Measurements from ENCODE around the gene TGM4. TPM values are rescaled to one million over a fixed set of nuclear protein-coding genes. Genes with fewer than 3 reads are reported as not detected.

TGM4 gene
- total and polyA plus RNA-seq, 9 of the 15 experiments (the other 6 are each of a cell fraction or from before 2014, with no cell fraction given): not detected

- Histone ChIP-seq H3K79me2 (ENCODE audit: control insufficient read depth, insufficient read depth, low read length) (no peaks in the 10 kb centered on the region), H3K4me1 (replicated peaks in 1 of 2; ENCODE audit: control insufficient read depth in 2 of 2, insufficient read depth in 2 of 2, low read length in 2 of 2) (no peaks in the 10 kb centered on the region), H3K36me3 (ENCODE audit: control insufficient read depth, insufficient read depth, low read length) (peaks cover 31% of the 10 kb centered on the region; the same call in 2 of the 3 replicates), H3K4me3 (no peak overlapping the region), H3K27ac (ENCODE audit: extremely low read depth, low read depth, low read length) (no peak overlapping the region), H3K9me3 (replicated peaks; ENCODE audit: control insufficient read depth, insufficient read depth, low read depth, low read length) (peaks cover 5% of the 10 kb centered on the region), H3K9ac (ENCODE audit: insufficient read depth in 1 of 2, low read depth in 2 of 2, low read length in 2 of 2) (no peak overlapping the region), H4K20me1 (replicated peaks; ENCODE audit: control insufficient read depth, insufficient read depth, low read length) (no peaks in the 10 kb centered on the region), H2AFZ (ENCODE audit: low read depth, low read length) (no peak overlapping the region), H3K27me3 (ENCODE audit: control insufficient read depth in 2 of 2, insufficient read depth in 2 of 2, low read length in 2 of 2) (no peaks in the 10 kb centered on the region), H3K9me1 (ENCODE audit: control insufficient read depth, insufficient read depth, low read length) (no peaks in the 10 kb centered on the region), H3K4me2 (ENCODE audit: insufficient read depth, low read length) (no peak overlapping the region)
- ATAC-seq (no peak), DNase-seq (ENCODE audit: extremely low read depth in 1 of 4, low spot score in 3 of 4) (no peak), FAIRE-seq (no peak)
- POLR2A ChIA-PET: interaction anchor here (0.6 to 1.2 kb wide), 2 partner anchors 10 to 102 kb away, joined by 3 read pairs; no protein-coding TSS in a partner anchor
- intact Hi-C loops (cut with micrococcal nuclease): no loop called here
- BruUV-seq (replicated peaks): no TSS peak
- WGBS (ENCODE audit: insufficient coverage, low coverage, missing lambda C conversion rate): 96% methylated on average over 4 of the region's 4 CpGs
- in situ Hi-C loops (cut with MboI): no loop called here
- TF ChIP-seq, protein P1, sequence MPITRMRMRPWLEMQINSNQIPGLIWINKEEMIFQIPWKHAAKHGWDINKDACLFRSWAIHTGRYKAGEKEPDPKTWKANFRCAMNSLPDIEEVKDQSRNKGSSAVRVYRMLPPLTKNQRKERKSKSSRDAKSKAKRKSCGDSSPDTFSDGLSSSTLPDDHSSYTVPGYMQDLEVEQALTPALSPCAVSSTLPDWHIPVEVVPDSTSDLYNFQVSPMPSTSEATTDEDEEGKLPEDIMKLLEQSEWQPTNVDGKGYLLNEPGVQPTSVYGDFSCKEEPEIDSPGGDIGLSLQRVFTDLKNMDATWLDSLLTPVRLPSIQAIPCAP (CRISPR knock-in tag; IDR thresholded peaks at IDR 0.05; ENCODE audit: borderline replicate concordance): no peak
- TF ChIP-seq ADNP (tag; IDR thresholded peaks at IDR 0.05) (0 out of 2 replicates have a peak, but pooled peaks have one; percentile 52), ZNF551 (CRISPR knock-in tag; IDR thresholded peaks at IDR 0.05) (no peak), BCOR (IDR thresholded peaks at IDR 0.05) (peak; percentile 53; the same call in 1 of the 2 replicates)
- CTCF ChIA-PET (ENCODE audit: low intra/inter-chr PET ratio): no interaction called here
Observed at GRCh38 chr3:44860117-44860516, 14.3 kb upstream of the TGM4 start.
